ENCODE results near the gene AHNAK2.

DNA sequence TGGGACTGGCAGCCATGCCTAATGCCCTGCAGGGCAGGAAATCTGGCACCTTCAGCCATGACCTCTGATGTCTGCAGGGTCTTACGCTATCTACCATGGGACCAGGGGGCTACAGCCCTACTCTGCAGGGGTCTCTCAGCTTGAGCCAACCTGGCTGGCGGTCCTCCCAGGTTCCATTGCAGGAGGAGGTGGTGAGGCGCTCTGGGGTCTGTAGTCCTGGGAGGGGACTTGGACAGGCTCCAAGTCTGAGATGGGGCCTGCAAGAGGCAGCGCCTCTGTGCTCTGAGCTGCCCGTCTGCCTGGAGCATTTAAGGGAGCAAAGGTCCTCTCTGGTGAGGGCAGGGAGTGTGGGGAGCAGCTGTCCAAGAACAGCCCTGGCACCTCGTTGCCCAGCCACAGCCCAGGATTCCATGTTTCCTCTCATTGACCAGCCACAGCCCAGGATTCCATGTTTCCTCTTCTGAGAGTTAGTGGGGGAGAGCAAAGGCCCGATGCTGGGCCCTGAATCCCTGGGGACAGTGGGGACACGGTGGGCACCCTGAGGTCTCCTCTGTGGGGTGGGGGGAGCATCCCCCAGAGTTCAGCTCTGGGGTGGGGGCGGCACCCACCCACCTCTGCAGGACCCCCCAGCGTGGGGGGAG, 52.8 kb downstream of the AHNAK2 start:
- no peak for TF ChIP-seq POLR2A (IDR thresholded peaks at IDR 0.05)
- TF ChIP-seq, protein P1, sequence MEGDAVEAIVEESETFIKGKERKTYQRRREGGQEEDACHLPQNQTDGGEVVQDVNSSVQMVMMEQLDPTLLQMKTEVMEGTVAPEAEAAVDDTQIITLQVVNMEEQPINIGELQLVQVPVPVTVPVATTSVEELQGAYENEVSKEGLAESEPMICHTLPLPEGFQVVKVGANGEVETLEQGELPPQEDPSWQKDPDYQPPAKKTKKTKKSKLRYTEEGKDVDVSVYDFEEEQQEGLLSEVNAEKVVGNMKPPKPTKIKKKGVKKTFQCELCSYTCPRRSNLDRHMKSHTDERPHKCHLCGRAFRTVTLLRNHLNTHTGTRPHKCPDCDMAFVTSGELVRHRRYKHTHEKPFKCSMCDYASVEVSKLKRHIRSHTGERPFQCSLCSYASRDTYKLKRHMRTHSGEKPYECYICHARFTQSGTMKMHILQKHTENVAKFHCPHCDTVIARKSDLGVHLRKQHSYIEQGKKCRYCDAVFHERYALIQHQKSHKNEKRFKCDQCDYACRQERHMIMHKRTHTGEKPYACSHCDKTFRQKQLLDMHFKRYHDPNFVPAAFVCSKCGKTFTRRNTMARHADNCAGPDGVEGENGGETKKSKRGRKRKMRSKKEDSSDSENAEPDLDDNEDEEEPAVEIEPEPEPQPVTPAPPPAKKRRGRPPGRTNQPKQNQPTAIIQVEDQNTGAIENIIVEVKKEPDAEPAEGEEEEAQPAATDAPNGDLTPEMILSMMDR (IDR thresholded peaks at IDR 0.05) = no peak

Data from body of pancreas (tissue), 4 donors.